GM19324 (cell line): ENCODE measurements around the gene SLC9A9.

Source experiments
- ATAC-seq: cut with Tn5 transposase; IDR thresholded peaks from one replicate; pipeline ENCODE4 v1.9.1; 2021; ENCODE audit warnings: mild to moderate bottlenecking, moderate library complexity; ENCODE audit not compliant: unreplicated experiment, low FRiP score

The SLC9A9 gene

GRCh38 chr3:143764840-143765239 lies 83.4 kb downstream of the SLC9A9 start:
- no peak for ATAC-seq

- no peak for ATAC-seq
Observed at GRCh38 chr3:143763564-143764162, 84.6 kb downstream of the SLC9A9 start.

GRCh38 chr3:143757691-143758090 lies 90.6 kb downstream of the SLC9A9 start:
- no peak for ATAC-seq

- no peak for ATAC-seq
Observed at GRCh38 chr3:143755978-143756377, 92.3 kb downstream of the SLC9A9 start.

GRCh38 chr3:143754090-143754489 lies 94.2 kb downstream of the SLC9A9 start:
- no peak for ATAC-seq

- ATAC-seq = no peak
Observed at GRCh38 chr3:143753456-143753855, 94.8 kb downstream of the SLC9A9 start.

- ATAC-seq = no peak
Observed at GRCh38 chr3:143753006-143753405, 95.3 kb downstream of the SLC9A9 start.

- ATAC-seq = peak; percentile 81
Observed at GRCh38 chr3:143751643-143752178, 96.6 kb downstream of the SLC9A9 start.

- ATAC-seq = no peak
Observed at GRCh38 chr3:143750841-143751240, 97.4 kb downstream of the SLC9A9 start.

- no peak for ATAC-seq
Observed at GRCh38 chr3:143749926-143750325, 98.3 kb downstream of the SLC9A9 start.

GRCh38 chr3:143737065-143737464 lies 111.2 kb downstream of the SLC9A9 start:
- no peak for ATAC-seq

GRCh38 chr3:143736205-143736997 lies 111.9 kb downstream of the SLC9A9 start:
- ATAC-seq = no peak

- ATAC-seq = no peak
Observed at GRCh38 chr3:143731776-143732175, 116.5 kb downstream of the SLC9A9 start.

GRCh38 chr3:143731320-143731719 lies 116.9 kb downstream of the SLC9A9 start:
- no peak for ATAC-seq

GRCh38 chr3:143727391-143727790 lies 120.9 kb downstream of the SLC9A9 start:
- ATAC-seq = no peak

GRCh38 chr3:143726727-143727126 lies 121.5 kb downstream of the SLC9A9 start:
- ATAC-seq = no peak

GRCh38 chr3:143720381-143720780 lies 127.9 kb downstream of the SLC9A9 start:
- ATAC-seq = no peak

- ATAC-seq = no peak
Observed at GRCh38 chr3:143718463-143718862, 129.8 kb downstream of the SLC9A9 start.

- no peak for ATAC-seq
Observed at GRCh38 chr3:143716731-143717130, 131.5 kb downstream of the SLC9A9 start.

- no peak for ATAC-seq
Observed at GRCh38 chr3:143712522-143712921, 135.7 kb downstream of the SLC9A9 start.

- no peak for ATAC-seq
Observed at GRCh38 chr3:143707848-143708247, 140.4 kb downstream of the SLC9A9 start.

GRCh38 chr3:143700431-143700975 lies 147.8 kb downstream of the SLC9A9 start:
- ATAC-seq = no peak
